Small intestine (tissue), 16 donors: Measurements from ENCODE around the gene DPPA2. TPM values are rescaled to one million over a fixed set of nuclear protein-coding genes. Genes with fewer than 3 reads are reported as not detected.
"Not testable (repeated sequence)": the region's sequence is repeated elsewhere in the genome, so short reads cannot be mapped to it uniquely, and the experiment has no call there.

Source experiments
- DNase-seq, 2 donors: peaks; one replicate each; pipeline versions ENCODE4 v3.0.0 to v3.0.0-alpha.2; 2013
- FAIRE-seq: peaks from 2 replicates; lab custom pipeline; 2012; peaks lifted over from hg19 to GRCh38; lab: Jason Lieb, UNC
- H3K27ac ChIP-seq, 3 donors: one replicate each; pipeline ENCODE4 v1.5.1; 2013; ENCODE audit warnings: low read length in 2 of 3, mild to moderate bottlenecking in 2 of 3, control low read depth in 1 of 3, inconsistent platforms in 1 of 3, low read depth in 1 of 3, moderate library complexity in 1 of 3
- H3K27me3 ChIP-seq, 3 donors: one replicate each; pipeline ENCODE4 v1.6.1; 2013; ENCODE audit warnings: low read length in 3 of 3, inconsistent platforms in 1 of 3; ENCODE audit not compliant: control insufficient read depth in 3 of 3, insufficient read depth in 3 of 3
- H3K36me3 ChIP-seq, 3 donors: one replicate each; pipeline ENCODE4 v1.6.1; 2013; ENCODE audit warnings: low read length in 3 of 3, inconsistent platforms in 1 of 3, low read depth in 1 of 3, mild to moderate bottlenecking in 1 of 3, moderate library complexity in 1 of 3; ENCODE audit not compliant: control insufficient read depth in 3 of 3, insufficient read depth in 2 of 3
- H3K4me1 ChIP-seq, 3 donors: one replicate each; pipeline ENCODE4 v1.6.1; 2013; ENCODE audit warnings: low read length in 2 of 3, inconsistent platforms in 1 of 3, low read depth in 1 of 3, mild to moderate bottlenecking in 1 of 3, moderate library complexity in 1 of 3; ENCODE audit not compliant: control insufficient read depth in 3 of 3, insufficient read depth in 2 of 3
- H3K4me3 ChIP-seq, 3 donors: one replicate each; pipeline ENCODE4 v1.5.1; 2013; ENCODE audit warnings: low read length in 3 of 3, control low read depth in 1 of 3, inconsistent platforms in 1 of 3, low read depth in 1 of 3, mild to moderate bottlenecking in 1 of 3, moderate library complexity in 1 of 3
- H3K9me3 ChIP-seq, 2 donors: one replicate each; pipeline ENCODE4 v1.6.1; 2013; ENCODE audit warnings: low read depth in 1 of 2, low read length in 1 of 2; ENCODE audit not compliant: control insufficient read depth in 2 of 2, insufficient read depth in 1 of 2
- WGBS, 3 donors: extraction: QIAGEN DNeasy Blood & Tissue Kit; methylation state at CpG; one replicate each; pipeline ENCODE4 v1.1.7; 2013; 5-methylcytosine and 5-hydroxymethylcytosine counted together
- long read RNA-seq, 10 donors: transcript quantifications; one replicate each; lab custom pipeline, GENCODE V29; 2026
- polyA plus RNA-seq, 4 donors: library from polyadenylated mRNA; stranded (reverse) in 3 of 4; unstranded in 1 of 4; fragments of 200-250 nt in 3 of 4; fragments of 120-200 nt in 1 of 4; gene quantifications; one replicate each; pipeline versions ENCODE4 v1.2.1 to v1.2.3, GENCODE V29; 2013
- donor health status: healthy with polysubstance abuse.
- donor health status: control.
- donor health status: control.
- donor health status: Bipolar disorder and iron deficiency.
- donor health status: healthy.

The DPPA2 gene
- under 1 TPM in 1 of 4 donors, not detected in 3; 0.03 TPM for polyA plus RNA-seq
- long read RNA-seq, donor 1, result 0 reads
- long read RNA-seq, donor 2, result 0 reads
- long read RNA-seq, donor 3, result 0 reads
- long read RNA-seq, donor 4, result 0 reads
- long read RNA-seq, donor 5, result 0 reads
- long read RNA-seq, donor 6, result 0 reads
- long read RNA-seq, donor 7, result 0 reads
- long read RNA-seq, donor 8, result 0 reads
- long read RNA-seq, donor 9, result 0 reads
- long read RNA-seq, donor 10, result 0 reads

GRCh38 chr3:109316162-109316730 is at the start of gene DPPA2:
TSS of gene DPPA2 (minus strand) at chr3:109316517. CDS start at chr3:109314542, 1,975 bp downstream.
- H3K27ac ChIP-seq, result no peak within 1 kb of the TSS
- FAIRE-seq, result no peak
- no peaks in the 10 kb centered on the region for H3K9me3 ChIP-seq
- H3K4me1 ChIP-seq, result no peaks in the 10 kb centered on the region
- H3K27me3 ChIP-seq, result no peaks in the 10 kb centered on the region
- WGBS, 3 donors, result 81 to 88% (median 86%) methylated on average over 21 of the region's 21 CpGs
- no peak within 1 kb of the TSS for H3K4me3 ChIP-seq
- no peaks in the 10 kb centered on the region for H3K36me3 ChIP-seq
- DNase-seq, result no peak

GRCh38 chr3:109364088-109364487 is 47.8 kb upstream of the DPPA2 start:
- 79 to 88% (median 84%) methylated on average over 6 of the region's 6 CpGs for WGBS, 3 donors
- Histone ChIP-seq H3K36me3 (no peaks in the 10 kb centered on the region), H3K9me3 (no peaks in the 10 kb centered on the region), H3K4me3 (no peak overlapping the region), H3K27me3 (no peaks in the 10 kb centered on the region), H3K27ac (no peak overlapping the region), H3K4me1 (no peaks in the 10 kb centered on the region)
- DNase-seq, result no peak
- FAIRE-seq, result no peak

- FAIRE-seq, result no peak
- no peak overlapping the region for H3K27ac ChIP-seq
- no peaks in the 10 kb centered on the region for H3K36me3 ChIP-seq
- no peak for DNase-seq
- H3K27me3 ChIP-seq, result no peaks in the 10 kb centered on the region
- no peaks in the 10 kb centered on the region for H3K4me1 ChIP-seq
- no peak overlapping the region for H3K4me3 ChIP-seq
- no peaks in the 10 kb centered on the region for H3K9me3 ChIP-seq
These were observed 47.3 kb upstream of the DPPA2 start for GRCh38 chr3:109363634-109364033.

GRCh38 chr3:109362823-109363222 is 46.5 kb upstream of the DPPA2 start:
- 88 to 89% (median 88%) methylated on average over 4 of the region's 4 CpGs for WGBS, 3 donors
- Histone ChIP-seq H3K4me3 (no peak overlapping the region), H3K4me1 (no peaks in the 10 kb centered on the region), H3K27ac (no peak overlapping the region), H3K27me3 (no peaks in the 10 kb centered on the region), H3K9me3 (no peaks in the 10 kb centered on the region), H3K36me3 (no peaks in the 10 kb centered on the region)
- FAIRE-seq, result no peak
- DNase-seq, result no peak

- not testable (repeated sequence) for FAIRE-seq, H3K4me1 ChIP-seq, H3K4me3 ChIP-seq, H3K27ac ChIP-seq, H3K27me3 ChIP-seq, DNase-seq, H3K9me3 ChIP-seq, H3K36me3 ChIP-seq
- WGBS, 3 donors, result 55 to 81% (median 69%) methylated on average over 2 of the region's 2 CpGs
These were observed 42.5 kb upstream of the DPPA2 start for GRCh38 chr3:109358809-109359208.

- no peaks in the 10 kb centered on the region for H3K27me3 ChIP-seq
- no peaks in the 10 kb centered on the region for H3K9me3 ChIP-seq
- H3K36me3 ChIP-seq, result no peaks in the 10 kb centered on the region
- DNase-seq, result no peak
- WGBS, 3 donors, result 79 to 82% (median 81%) methylated on average over 3 of the region's 3 CpGs
- FAIRE-seq, result no peak
- no peak overlapping the region for H3K27ac ChIP-seq
- no peak overlapping the region for H3K4me3 ChIP-seq
- H3K4me1 ChIP-seq, result no peaks in the 10 kb centered on the region
These were observed 40.3 kb upstream of the DPPA2 start for GRCh38 chr3:109356442-109357155.

GRCh38 chr3:109355625-109356441 is 39.5 kb upstream of the DPPA2 start:
- Histone ChIP-seq H3K4me1 (no peaks in the 10 kb centered on the region), H3K9me3 (no peaks in the 10 kb centered on the region), H3K4me3 (no peak overlapping the region), H3K27ac (no peak overlapping the region), H3K36me3 (no peaks in the 10 kb centered on the region), H3K27me3 (no peaks in the 10 kb centered on the region)
- 49 to 60% (median 52%) methylated on average over 8 of the region's 8 CpGs for WGBS, 3 donors
- DNase-seq (no peak), FAIRE-seq (no peak)

GRCh38 chr3:109353057-109353456 is 36.7 kb upstream of the DPPA2 start:
- Histone ChIP-seq H3K4me3 (no peak overlapping the region), H3K9me3 (no peaks in the 10 kb centered on the region), H3K27me3 (no peaks in the 10 kb centered on the region), H3K36me3 (no peaks in the 10 kb centered on the region), H3K4me1 (no peaks in the 10 kb centered on the region), H3K27ac (no peak overlapping the region)
- DNase-seq (no peak), FAIRE-seq (no peak)
- WGBS, 3 donors, result 37 to 54% (median 51%) methylated on average over 2 of the region's 2 CpGs
